WTC11 (cell line): ENCODE measurements around the gene DTNA. TPM values are rescaled to one million over a fixed set of nuclear protein-coding genes. Genes with fewer than 3 reads are reported as not detected.

Experiments used
- ATAC-seq: fragments of 200-7000 bp; cut with Tn5 transposase; 2 replicates; pipeline ENCODE4 v1.10.0; 2021; ENCODE audit warnings: mild to moderate bottlenecking, moderate library complexity
- CTCF ChIA-PET: fragments of 300-600 bp; sonication (Branson Sonifier 250); formaldehyde crosslinking; loops from one replicate; lab custom pipeline; 2021; ENCODE audit warnings: antibody characterized with exemption; lab: Charles Lee
- POLR2A ChIA-PET: fragments of 350-600 bp; sonication (Branson Sonifier 250); formaldehyde crosslinking; loops from one replicate; lab custom pipeline; 2021; ENCODE audit warnings: antibody characterized with exemption; lab: Charles Lee
- DNase-seq: peaks from one replicate; pipeline ENCODE4 v3.0.0; 2021; ENCODE audit warnings: low spot score
- H3K27ac Mint-ChIP-seq: 2 replicates; pipeline ENCODE4 v1.8.0; 2021; ENCODE audit warnings: mixed read lengths
- H3K27me3 Mint-ChIP-seq: 2 replicates; pipeline ENCODE4 v1.8.0; 2021; ENCODE audit warnings: low read depth, mild to moderate bottlenecking, moderate library complexity, mixed read lengths
- H3K36me3 Mint-ChIP-seq: 2 replicates; pipeline ENCODE4 v1.8.0; 2021; ENCODE audit warnings: mixed read lengths
- H3K4me1 Mint-ChIP-seq: 2 replicates; pipeline ENCODE4 v1.8.0; 2022; ENCODE audit warnings: mixed read lengths
- H3K4me3 Mint-ChIP-seq: 2 replicates; pipeline ENCODE4 v1.8.0; 2021; ENCODE audit warnings: mild to moderate bottlenecking, moderate library complexity, mixed read lengths
- H3K9me3 Mint-ChIP-seq: 2 replicates; pipeline ENCODE4 v1.8.0; 2021; ENCODE audit warnings: mixed read lengths
- E2F1 ChIP-seq: sonication (generic); formaldehyde crosslinking; IDR thresholded peaks from 2 replicates; pipeline ENCODE4 v1.8.0; 2022; ENCODE audit warnings: mild to moderate bottlenecking, missing genetic modification reagents
- EMX1 ChIP-seq: fragments of 250-450 bp; sonication (Bioruptor Pico); IDR thresholded peaks from 2 replicates; pipeline ENCODE4 v1.8.0; 2021; ENCODE audit warnings: mild to moderate bottlenecking
- ESRRA ChIP-seq: sonication (generic); formaldehyde crosslinking; IDR thresholded peaks from 2 replicates; pipeline ENCODE4 v1.8.1; 2022; ENCODE audit warnings: mild to moderate bottlenecking, missing genetic modification reagents, borderline replicate concordance
- ETV6 ChIP-seq: sonication (generic); formaldehyde crosslinking; IDR thresholded peaks from 2 replicates; pipeline ENCODE4 v1.8.1; 2022; ENCODE audit warnings: mild to moderate bottlenecking, missing genetic modification reagents
- FOXP1 ChIP-seq: sonication (generic); formaldehyde crosslinking; IDR thresholded peaks from 2 replicates; pipeline ENCODE4 v1.8.0; 2022; ENCODE audit warnings: missing genetic modification reagents, mild to moderate bottlenecking, moderate library complexity, borderline replicate concordance
- GABPB1 ChIP-seq: sonication (generic); formaldehyde crosslinking; IDR thresholded peaks from 2 replicates; pipeline ENCODE4 v1.8.1; 2023; ENCODE audit warnings: mild to moderate bottlenecking, missing genetic modification reagents
- HMGA2 ChIP-seq: fragments of 250-450 bp; sonication (Bioruptor Pico); IDR thresholded peaks from 2 replicates; pipeline ENCODE4 v1.4.0; 2021; ENCODE audit warnings: mild to moderate bottlenecking, moderate library complexity
- KAT7 ChIP-seq: sonication (generic); formaldehyde crosslinking; IDR thresholded peaks from 2 replicates; pipeline ENCODE4 v1.8.1; 2023; ENCODE audit warnings: missing genetic modification reagents, mild to moderate bottlenecking, borderline replicate concordance
- MYBL2 ChIP-seq: sonication (generic); formaldehyde crosslinking; IDR thresholded peaks from 2 replicates; pipeline ENCODE4 v1.8.1; 2023; ENCODE audit warnings: mild to moderate bottlenecking, moderate library complexity, missing genetic modification reagents
- SMAD3 ChIP-seq: sonication (generic); formaldehyde crosslinking; IDR thresholded peaks from 2 replicates; pipeline ENCODE4 v1.8.0; 2022; ENCODE audit warnings: missing genetic modification reagents, mild to moderate bottlenecking, borderline replicate concordance
- SMAD4 ChIP-seq: sonication (generic); formaldehyde crosslinking; IDR thresholded peaks from 2 replicates; pipeline ENCODE4 v1.8.0; 2022; ENCODE audit warnings: mild to moderate bottlenecking, missing genetic modification reagents
- SP1 ChIP-seq: sonication (generic); formaldehyde crosslinking; conservative IDR thresholded peaks from 2 replicates; pipeline ENCODE4 v1.8.1; 2022; ENCODE audit warnings: missing genetic modification reagents
- TEAD4 ChIP-seq: sonication (generic); formaldehyde crosslinking; IDR thresholded peaks from 2 replicates; pipeline ENCODE4 v1.8.0; 2022; ENCODE audit warnings: mild to moderate bottlenecking, missing genetic modification reagents
- TP53 ChIP-seq: sonication (generic); formaldehyde crosslinking; IDR thresholded peaks from 2 replicates; pipeline ENCODE4 v1.8.1; 2023; ENCODE audit warnings: mild to moderate bottlenecking, missing genetic modification reagents
- USF2 ChIP-seq: sonication (generic); formaldehyde crosslinking; IDR thresholded peaks from 2 replicates; pipeline ENCODE4 v1.8.1; 2023; ENCODE audit warnings: mild to moderate bottlenecking, missing genetic modification reagents, moderate library complexity
- ZNF121 ChIP-seq: sonication (generic); formaldehyde crosslinking; IDR thresholded peaks from 2 replicates; pipeline ENCODE4 v1.8.0; 2023; ENCODE audit warnings: missing genetic modification reagents
- ZNF138 ChIP-seq: sonication (generic); formaldehyde crosslinking; conservative IDR thresholded peaks from 2 replicates; pipeline ENCODE4 v1.8.1; 2022; ENCODE audit warnings: mild to moderate bottlenecking, moderate library complexity, missing genetic modification reagents
- total RNA-seq: library from RNA; stranded (reverse); gene quantifications from 3 replicates; pipeline ENCODE4 v1.2.3, GENCODE V29; 2021
- TF ChIP-seq, protein P1 (sequence below): sonication (generic); formaldehyde crosslinking; IDR thresholded peaks from 2 replicates; pipeline ENCODE4 v1.8.1; 2023; ENCODE audit warnings: mild to moderate bottlenecking, moderate library complexity, missing genetic modification reagents
- TF ChIP-seq, protein P2 (sequence below): fragments of 200-600 bp; IDR thresholded peaks from 2 replicates; pipeline ENCODE4 v1.8.0; 2022; ENCODE audit warnings: antibody characterized with exemption
- TF ChIP-seq, protein P3 (sequence below): sonication (generic); formaldehyde crosslinking; IDR thresholded peaks from 2 replicates; pipeline ENCODE4 v1.8.1; 2022; ENCODE audit warnings: mild to moderate bottlenecking, missing genetic modification reagents, moderate library complexity, borderline replicate concordance
- TF ChIP-seq, protein P4 (sequence below): sonication (generic); formaldehyde crosslinking; IDR thresholded peaks from 2 replicates; pipeline ENCODE4 v1.8.1; 2023; ENCODE audit warnings: mild to moderate bottlenecking, missing genetic modification reagents
- TF ChIP-seq, protein P5 (sequence below): sonication (generic); formaldehyde crosslinking; IDR thresholded peaks from 2 replicates; pipeline ENCODE4 v1.8.0; 2023; ENCODE audit warnings: mild to moderate bottlenecking, missing genetic modification reagents

Gene DTNA
- total RNA-seq, 1 experiment from 2014 or later, result 16.1 TPM

GRCh38 chr18:34871435-34871834 lies 161.3 kb downstream of the DTNA start (continued):
- TF ChIP-seq, protein P1, sequence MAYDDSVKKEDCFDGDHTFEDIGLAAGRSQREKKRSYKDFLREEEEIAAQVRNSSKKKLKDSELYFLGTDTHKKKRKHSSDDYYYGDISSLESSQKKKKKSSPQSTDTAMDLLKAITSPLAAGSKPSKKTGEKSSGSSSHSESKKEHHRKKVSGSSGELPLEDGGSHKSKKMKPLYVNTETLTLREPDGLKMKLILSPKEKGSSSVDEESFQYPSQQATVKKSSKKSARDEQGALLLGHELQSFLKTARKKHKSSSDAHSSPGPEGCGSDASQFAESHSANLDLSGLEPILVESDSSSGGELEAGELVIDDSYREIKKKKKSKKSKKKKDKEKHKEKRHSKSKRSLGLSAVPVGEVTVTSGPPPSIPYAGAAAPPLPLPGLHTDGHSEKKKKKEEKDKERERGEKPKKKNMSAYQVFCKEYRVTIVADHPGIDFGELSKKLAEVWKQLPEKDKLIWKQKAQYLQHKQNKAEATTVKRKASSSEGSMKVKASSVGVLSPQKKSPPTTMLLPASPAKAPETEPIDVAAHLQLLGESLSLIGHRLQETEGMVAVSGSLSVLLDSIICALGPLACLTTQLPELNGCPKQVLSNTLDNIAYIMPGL, result no peak
- TF ChIP-seq SP1 (CRISPR knock-in tag), result no peak
- TF ChIP-seq, all 79 proteins: peak for 0

DNA sequence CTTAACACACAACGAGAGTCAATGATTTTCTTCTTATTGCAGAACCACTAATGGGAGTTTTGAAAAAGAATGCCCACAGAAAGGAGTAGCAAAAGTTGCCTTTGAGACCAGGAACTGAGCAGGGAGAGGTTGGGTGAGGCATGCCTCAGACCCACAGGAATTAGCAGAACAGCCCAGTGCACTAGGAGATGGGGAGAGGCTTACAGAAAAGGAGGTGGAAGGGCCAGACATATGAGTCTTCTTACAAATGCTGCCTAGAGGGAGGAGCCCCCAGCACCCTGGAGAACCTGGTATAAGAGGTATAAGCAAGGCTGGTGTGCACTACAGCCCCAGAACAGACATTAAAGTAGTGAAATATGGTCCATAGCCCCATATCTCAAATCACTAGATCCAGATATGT lies 162.0 kb downstream of the DTNA start:
- Mint-ChIP-seq H3K4me1 (peaks cover 6% of the 10 kb centered on the region), H3K27me3 (no peaks in the 10 kb centered on the region), H3K27ac (no peak overlapping the region), H3K4me3 (no peak overlapping the region), H3K36me3 (no peaks in the 10 kb centered on the region), H3K9me3 (no peaks in the 10 kb centered on the region)
- DNase-seq (no peak), ATAC-seq (no peak)
- no peak for TF ChIP-seq GABPB1 (CRISPR knock-in tag)
- POLR2A ChIA-PET, result no interaction called here
- CTCF ChIA-PET, result no interaction called here

DNA sequence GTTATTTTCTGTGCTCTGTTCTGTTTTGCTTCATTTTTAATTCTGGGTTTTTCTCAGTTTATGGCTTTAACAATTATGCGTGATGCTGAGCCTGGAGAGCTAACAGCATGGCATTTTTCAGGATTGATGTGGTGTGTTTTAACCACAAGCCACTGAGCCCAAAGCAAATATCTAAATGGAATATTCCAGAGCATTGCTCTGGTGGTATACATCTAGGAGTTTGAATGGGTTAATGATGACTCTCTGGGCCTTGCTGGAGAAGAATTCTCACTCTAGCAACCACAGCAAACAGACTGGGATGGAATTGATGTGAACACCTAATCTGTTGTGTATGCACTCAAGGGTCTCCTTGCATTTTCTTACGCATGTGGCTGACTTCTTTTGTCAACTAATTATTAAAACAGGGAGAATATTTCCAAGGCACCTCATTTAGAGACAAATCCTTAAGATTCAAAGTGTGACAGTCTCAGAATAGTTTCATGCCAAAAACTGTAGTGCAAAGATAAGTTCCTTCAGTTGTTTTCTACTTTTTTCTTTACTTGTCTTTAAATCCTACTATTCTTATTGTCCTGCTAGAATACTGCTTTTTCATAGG lies 164.0 kb downstream of the DTNA start:
- Mint-ChIP-seq H3K27me3 (no peaks in the 10 kb centered on the region), H3K36me3 (no peaks in the 10 kb centered on the region), H3K4me1 (peaks cover 4% of the 10 kb centered on the region; the same call in 1 of the 2 replicates), H3K27ac (no peak overlapping the region), H3K9me3 (no peaks in the 10 kb centered on the region), H3K4me3 (no peak overlapping the region)
- ATAC-seq (no peak), DNase-seq (no peak)
- ChIA-PET POLR2A (interaction anchor here (0.5 kb wide), 1 partner anchor 270 kb away, joined by 11 read pairs; no protein-coding TSS in a partner anchor), CTCF (no interaction called here)
- TF ChIP-seq FOXP1 (CRISPR knock-in tag), result no peak
- TF ChIP-seq, protein P2, sequence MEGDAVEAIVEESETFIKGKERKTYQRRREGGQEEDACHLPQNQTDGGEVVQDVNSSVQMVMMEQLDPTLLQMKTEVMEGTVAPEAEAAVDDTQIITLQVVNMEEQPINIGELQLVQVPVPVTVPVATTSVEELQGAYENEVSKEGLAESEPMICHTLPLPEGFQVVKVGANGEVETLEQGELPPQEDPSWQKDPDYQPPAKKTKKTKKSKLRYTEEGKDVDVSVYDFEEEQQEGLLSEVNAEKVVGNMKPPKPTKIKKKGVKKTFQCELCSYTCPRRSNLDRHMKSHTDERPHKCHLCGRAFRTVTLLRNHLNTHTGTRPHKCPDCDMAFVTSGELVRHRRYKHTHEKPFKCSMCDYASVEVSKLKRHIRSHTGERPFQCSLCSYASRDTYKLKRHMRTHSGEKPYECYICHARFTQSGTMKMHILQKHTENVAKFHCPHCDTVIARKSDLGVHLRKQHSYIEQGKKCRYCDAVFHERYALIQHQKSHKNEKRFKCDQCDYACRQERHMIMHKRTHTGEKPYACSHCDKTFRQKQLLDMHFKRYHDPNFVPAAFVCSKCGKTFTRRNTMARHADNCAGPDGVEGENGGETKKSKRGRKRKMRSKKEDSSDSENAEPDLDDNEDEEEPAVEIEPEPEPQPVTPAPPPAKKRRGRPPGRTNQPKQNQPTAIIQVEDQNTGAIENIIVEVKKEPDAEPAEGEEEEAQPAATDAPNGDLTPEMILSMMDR, result no peak
- no peak for TF ChIP-seq MYBL2 (CRISPR knock-in tag)
- TF ChIP-seq EMX1 (CRISPR knock-in tag), result no peak
- no peak for TF ChIP-seq USF2 (CRISPR knock-in tag)
- no peak for TF ChIP-seq ESRRA
- no peak for TF ChIP-seq ETV6
- TF ChIP-seq, protein P3, sequence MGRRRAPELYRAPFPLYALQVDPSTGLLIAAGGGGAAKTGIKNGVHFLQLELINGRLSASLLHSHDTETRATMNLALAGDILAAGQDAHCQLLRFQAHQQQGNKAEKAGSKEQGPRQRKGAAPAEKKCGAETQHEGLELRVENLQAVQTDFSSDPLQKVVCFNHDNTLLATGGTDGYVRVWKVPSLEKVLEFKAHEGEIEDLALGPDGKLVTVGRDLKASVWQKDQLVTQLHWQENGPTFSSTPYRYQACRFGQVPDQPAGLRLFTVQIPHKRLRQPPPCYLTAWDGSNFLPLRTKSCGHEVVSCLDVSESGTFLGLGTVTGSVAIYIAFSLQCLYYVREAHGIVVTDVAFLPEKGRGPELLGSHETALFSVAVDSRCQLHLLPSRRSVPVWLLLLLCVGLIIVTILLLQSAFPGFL, result no peak
- no peak for TF ChIP-seq SMAD4 (CRISPR knock-in tag)
- no peak for TF ChIP-seq ZNF138 (CRISPR knock-in tag)
- TF ChIP-seq TP53 (CRISPR knock-in tag), result no peak
- no peak for TF ChIP-seq TEAD4 (CRISPR knock-in tag)
- TF ChIP-seq, protein P4, sequence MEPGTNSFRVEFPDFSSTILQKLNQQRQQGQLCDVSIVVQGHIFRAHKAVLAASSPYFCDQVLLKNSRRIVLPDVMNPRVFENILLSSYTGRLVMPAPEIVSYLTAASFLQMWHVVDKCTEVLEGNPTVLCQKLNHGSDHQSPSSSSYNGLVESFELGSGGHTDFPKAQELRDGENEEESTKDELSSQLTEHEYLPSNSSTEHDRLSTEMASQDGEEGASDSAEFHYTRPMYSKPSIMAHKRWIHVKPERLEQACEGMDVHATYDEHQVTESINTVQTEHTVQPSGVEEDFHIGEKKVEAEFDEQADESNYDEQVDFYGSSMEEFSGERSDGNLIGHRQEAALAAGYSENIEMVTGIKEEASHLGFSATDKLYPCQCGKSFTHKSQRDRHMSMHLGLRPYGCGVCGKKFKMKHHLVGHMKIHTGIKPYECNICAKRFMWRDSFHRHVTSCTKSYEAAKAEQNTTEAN (CRISPR knock-in tag), result no peak
- no peak for TF ChIP-seq HMGA2 (CRISPR knock-in tag)
- no peak for TF ChIP-seq SMAD3 (CRISPR knock-in tag)
- TF ChIP-seq E2F1, result no peak
- no peak for TF ChIP-seq ZNF121 (CRISPR knock-in tag)
- no peak for TF ChIP-seq KAT7
- TF ChIP-seq, protein P5, sequence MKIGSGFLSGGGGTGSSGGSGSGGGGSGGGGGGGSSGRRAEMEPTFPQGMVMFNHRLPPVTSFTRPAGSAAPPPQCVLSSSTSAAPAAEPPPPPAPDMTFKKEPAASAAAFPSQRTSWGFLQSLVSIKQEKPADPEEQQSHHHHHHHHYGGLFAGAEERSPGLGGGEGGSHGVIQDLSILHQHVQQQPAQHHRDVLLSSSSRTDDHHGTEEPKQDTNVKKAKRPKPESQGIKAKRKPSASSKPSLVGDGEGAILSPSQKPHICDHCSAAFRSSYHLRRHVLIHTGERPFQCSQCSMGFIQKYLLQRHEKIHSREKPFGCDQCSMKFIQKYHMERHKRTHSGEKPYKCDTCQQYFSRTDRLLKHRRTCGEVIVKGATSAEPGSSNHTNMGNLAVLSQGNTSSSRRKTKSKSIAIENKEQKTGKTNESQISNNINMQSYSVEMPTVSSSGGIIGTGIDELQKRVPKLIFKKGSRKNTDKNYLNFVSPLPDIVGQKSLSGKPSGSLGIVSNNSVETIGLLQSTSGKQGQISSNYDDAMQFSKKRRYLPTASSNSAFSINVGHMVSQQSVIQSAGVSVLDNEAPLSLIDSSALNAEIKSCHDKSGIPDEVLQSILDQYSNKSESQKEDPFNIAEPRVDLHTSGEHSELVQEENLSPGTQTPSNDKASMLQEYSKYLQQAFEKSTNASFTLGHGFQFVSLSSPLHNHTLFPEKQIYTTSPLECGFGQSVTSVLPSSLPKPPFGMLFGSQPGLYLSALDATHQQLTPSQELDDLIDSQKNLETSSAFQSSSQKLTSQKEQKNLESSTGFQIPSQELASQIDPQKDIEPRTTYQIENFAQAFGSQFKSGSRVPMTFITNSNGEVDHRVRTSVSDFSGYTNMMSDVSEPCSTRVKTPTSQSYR, result no peak
